Testis (tissue), 5 donors: ENCODE data around the gene MEFV. TPM values are rescaled to one million over a fixed set of nuclear protein-coding genes. Genes with fewer than 3 reads are reported as not detected.

Source experiments
- DNase-seq: peaks from one replicate; pipeline ENCODE4 v3.0.0-alpha.2; 2019
- H3K27ac ChIP-seq, 2 donors: fragments of 200-600 bp; sonication (generic); one replicate each; pipeline ENCODE4 v1.5.1; 2019
- H3K27me3 ChIP-seq: fragments of 200-600 bp; sonication (generic); one replicate; pipeline ENCODE4 v1.5.1; 2019
- H3K36me3 ChIP-seq: fragments of 200-600 bp; sonication (generic); one replicate; pipeline ENCODE4 v1.5.1; 2017; ENCODE audit warnings: low read depth; ENCODE audit errors: missing control alignments
- H3K4me1 ChIP-seq: fragments of 200-600 bp; sonication (generic); one replicate; pipeline ENCODE4 v1.5.1; 2019
- H3K4me3 ChIP-seq, 2 donors: fragments of 200-600 bp; sonication (generic); one replicate each; pipeline ENCODE4 v1.5.1; 2017 to 2019
- H3K9me3 ChIP-seq: fragments of 200-600 bp; sonication (generic); one replicate; pipeline ENCODE4 v1.5.1; 2017
- POLR2A ChIP-seq: fragments of 450-650 bp; IDR thresholded peaks from one replicate; pipeline ENCODE4 v1.6.1; 2017; ENCODE audit warnings: antibody characterized with exemption, mild to moderate bottlenecking, moderate library complexity
- WGBS, 2 donors: methylation state at CpG; one replicate each; pipeline ENCODE4 v1.1.5; 2018; 5-methylcytosine and 5-hydroxymethylcytosine counted together
- intact Hi-C: fragments of 100-400 bp; cut with DNase I; formaldehyde crosslinking; loops from one replicate; pipeline ENCODE4 v1.15.1; 2023; ENCODE audit warnings: low total_unique reads
- long read RNA-seq, 2 donors: transcript quantifications; one replicate each; lab custom pipeline, GENCODE V29; 2026
- polyA plus RNA-seq: library from polyadenylated mRNA; stranded (reverse); fragments of 350-450 nt; fragmentation: Illumina TruSeq; extraction: RNeasy Lipid Tissue Mini Kit (QIAGEN cat#74804); gene quantifications from one replicate; pipeline ENCODE4 v1.2.3, GENCODE V29; 2014; ENCODE audit warnings: low read depth, low replicate concordance; ENCODE audit not compliant: insufficient read depth
- total RNA-seq, 2 donors: library from RNA; depleted of rRNA; stranded (reverse); fragments of >200 nt; gene quantifications; one replicate each; pipeline ENCODE4 v1.2.3, GENCODE V29; 2016
- TF ChIP-seq, protein P1 (sequence below), 3 experiments: fragments of 450-650 bp in 2 of 3; fragments of 200-600 bp in 1 of 3; sonication (generic) in 1 of 3; IDR thresholded peaks; one replicate each; pipeline ENCODE4 v1.5.1; 2016 to 2019; ENCODE audit warnings: antibody characterized with exemption in 3 of 3, mild to moderate bottlenecking in 2 of 3, moderate library complexity in 1 of 3

Gene MEFV, protein sequence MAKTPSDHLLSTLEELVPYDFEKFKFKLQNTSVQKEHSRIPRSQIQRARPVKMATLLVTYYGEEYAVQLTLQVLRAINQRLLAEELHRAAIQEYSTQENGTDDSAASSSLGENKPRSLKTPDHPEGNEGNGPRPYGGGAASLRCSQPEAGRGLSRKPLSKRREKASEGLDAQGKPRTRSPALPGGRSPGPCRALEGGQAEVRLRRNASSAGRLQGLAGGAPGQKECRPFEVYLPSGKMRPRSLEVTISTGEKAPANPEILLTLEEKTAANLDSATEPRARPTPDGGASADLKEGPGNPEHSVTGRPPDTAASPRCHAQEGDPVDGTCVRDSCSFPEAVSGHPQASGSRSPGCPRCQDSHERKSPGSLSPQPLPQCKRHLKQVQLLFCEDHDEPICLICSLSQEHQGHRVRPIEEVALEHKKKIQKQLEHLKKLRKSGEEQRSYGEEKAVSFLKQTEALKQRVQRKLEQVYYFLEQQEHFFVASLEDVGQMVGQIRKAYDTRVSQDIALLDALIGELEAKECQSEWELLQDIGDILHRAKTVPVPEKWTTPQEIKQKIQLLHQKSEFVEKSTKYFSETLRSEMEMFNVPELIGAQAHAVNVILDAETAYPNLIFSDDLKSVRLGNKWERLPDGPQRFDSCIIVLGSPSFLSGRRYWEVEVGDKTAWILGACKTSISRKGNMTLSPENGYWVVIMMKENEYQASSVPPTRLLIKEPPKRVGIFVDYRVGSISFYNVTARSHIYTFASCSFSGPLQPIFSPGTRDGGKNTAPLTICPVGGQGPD
- 1 to 10 TPM; 5.2 to 5.7 TPM for total RNA-seq
- 2.6 TPM for polyA plus RNA-seq
- long read RNA-seq, donor 1: 0 reads
- long read RNA-seq, donor 2: 0 reads

DNA sequence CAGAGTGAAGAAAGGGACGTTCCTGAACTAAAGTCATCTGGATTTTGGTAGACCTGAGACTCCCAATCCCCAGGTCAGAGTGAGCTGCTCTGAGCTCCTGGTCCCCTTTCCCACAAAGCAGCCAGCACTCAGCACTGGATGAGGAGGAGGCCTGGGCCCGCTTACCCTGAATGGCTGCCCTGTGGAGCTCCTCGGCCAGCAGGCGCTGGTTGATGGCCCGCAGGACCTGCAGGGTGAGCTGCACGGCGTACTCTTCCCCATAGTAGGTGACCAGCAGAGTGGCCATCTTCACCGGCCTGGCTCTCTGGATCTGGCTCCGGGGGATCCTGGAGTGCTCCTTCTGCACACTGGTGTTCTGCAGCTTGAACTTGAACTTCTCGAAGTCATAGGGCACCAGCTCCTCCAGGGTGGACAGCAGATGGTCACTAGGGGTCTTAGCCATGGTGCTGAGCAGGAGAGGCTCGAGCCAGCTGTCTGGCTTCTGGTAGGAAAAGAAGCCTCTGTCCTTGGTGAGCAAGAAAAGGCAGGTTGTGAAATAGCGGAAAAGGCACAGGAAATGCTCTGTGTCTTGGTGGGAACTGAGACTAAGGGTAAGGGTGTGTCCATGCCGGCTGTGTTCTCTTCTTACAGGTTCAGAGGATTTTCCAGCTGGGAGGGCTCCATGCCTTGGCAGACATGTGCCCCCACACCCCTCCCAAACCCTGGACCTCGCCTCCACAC is at the start of gene MEFV:
MEFV (minus strand) TSS at position 488 of the 720 bp plus-strand sequence; CDS start at position 442, 46 bp downstream.
- H3K27ac ChIP-seq: no peak within 1 kb of the TSS
- no peaks in the 10 kb centered on the region for H3K36me3 ChIP-seq
- WGBS, 2 donors: 78 to 81% methylated on average over 7 to 14 of the region's 14 CpGs
- TF ChIP-seq POLR2A: no peak
- TF ChIP-seq, protein P1, sequence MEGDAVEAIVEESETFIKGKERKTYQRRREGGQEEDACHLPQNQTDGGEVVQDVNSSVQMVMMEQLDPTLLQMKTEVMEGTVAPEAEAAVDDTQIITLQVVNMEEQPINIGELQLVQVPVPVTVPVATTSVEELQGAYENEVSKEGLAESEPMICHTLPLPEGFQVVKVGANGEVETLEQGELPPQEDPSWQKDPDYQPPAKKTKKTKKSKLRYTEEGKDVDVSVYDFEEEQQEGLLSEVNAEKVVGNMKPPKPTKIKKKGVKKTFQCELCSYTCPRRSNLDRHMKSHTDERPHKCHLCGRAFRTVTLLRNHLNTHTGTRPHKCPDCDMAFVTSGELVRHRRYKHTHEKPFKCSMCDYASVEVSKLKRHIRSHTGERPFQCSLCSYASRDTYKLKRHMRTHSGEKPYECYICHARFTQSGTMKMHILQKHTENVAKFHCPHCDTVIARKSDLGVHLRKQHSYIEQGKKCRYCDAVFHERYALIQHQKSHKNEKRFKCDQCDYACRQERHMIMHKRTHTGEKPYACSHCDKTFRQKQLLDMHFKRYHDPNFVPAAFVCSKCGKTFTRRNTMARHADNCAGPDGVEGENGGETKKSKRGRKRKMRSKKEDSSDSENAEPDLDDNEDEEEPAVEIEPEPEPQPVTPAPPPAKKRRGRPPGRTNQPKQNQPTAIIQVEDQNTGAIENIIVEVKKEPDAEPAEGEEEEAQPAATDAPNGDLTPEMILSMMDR (IDR thresholded peaks at IDR 0.05): no peak
- no peaks in the 10 kb centered on the region for H3K4me1 ChIP-seq
- H3K27me3 ChIP-seq: no peaks in the 10 kb centered on the region
- intact Hi-C loops: no loop called here
- no peaks in the 10 kb centered on the region for H3K9me3 ChIP-seq
- DNase-seq: no peak
- no peak within 1 kb of the TSS for H3K4me3 ChIP-seq

DNA sequence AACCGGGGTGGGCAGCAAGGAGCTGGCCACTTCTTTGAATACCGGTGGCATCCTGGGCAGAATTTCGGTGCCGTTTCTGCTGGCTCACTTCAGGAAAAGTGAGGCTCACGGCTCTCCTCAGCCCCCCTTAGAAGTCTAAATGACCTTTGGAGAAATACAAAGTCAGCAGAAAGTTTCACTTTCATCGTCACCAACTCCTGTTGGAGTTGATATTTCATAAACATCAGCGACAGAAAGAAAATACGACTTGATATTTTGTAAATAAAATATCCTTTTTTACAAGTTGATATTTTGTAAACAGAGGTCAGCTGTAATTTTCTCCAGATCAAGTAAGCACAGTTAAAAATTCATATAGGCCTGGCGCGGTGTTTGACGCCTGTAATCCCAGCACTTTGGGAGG is 49.6 kb upstream of the MEFV start:
- intact Hi-C loops: no loop called here

DNA sequence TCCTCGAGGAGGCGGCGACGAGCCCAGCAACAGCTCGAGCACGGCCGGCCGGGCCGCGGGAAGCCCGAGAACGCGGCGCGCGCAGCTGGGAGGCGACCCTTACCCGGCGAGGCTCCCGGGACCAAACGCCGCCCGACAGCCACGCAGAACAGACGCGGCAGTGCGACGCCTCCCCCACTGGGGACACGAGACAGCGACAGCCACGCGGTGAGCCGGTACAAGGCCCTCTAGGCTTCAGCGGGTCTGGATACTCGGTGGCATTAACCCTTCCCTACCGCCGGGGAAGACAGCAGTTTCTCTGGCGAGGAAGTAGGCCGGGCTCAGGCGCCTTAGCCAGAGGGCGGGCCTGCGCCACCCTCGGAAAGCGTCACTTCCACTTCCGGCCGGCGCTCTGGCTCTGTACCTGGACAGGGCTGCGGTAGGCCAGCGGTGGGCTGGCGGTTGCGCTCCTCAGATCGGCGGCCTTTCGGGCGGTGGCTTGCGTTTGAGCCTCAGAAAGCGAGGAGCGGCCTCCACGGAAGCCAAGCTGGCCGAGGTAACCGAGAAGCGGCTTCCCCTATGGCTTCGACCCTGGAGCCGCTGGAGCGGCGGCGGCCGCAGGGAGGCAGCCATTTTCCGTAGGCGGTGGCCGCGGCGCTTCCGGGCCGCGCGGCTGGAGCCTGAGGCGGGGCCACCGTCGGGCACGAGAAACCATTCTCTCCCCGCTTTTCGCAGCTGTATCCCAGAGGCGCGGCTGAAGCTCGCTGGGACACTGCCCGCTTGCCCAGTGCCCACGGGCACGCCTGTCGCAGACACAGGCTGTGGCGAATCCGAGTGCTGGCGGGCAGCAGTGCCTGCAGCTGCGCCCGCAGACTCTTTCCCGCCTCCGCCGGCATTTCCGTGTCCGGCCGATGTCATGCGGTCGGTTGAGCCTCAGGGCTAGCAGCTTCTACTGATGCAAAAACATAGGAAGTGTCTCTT is 49.0 kb upstream of the MEFV start, which contains the start of the genes TIGD7 and ZNF75A:
TIGD7 (minus strand) TSS at position 322 of the 960 bp plus-strand sequence. CDS start 4,816 bp downstream, outside the sequence.
ZNF75A (plus strand) TSS at position 389 of the 960 bp plus-strand sequence. CDS start 2,932 bp downstream, outside the sequence.
- no peaks in the 10 kb centered on the region for H3K27me3 ChIP-seq
- 0 to 1% methylated on average over 1 to 50 of the region's 103 CpGs for WGBS, 2 donors
- peak within 1 kb of the TSS; percentile 74 to 77 for H3K4me3 ChIP-seq
- no peaks in the 10 kb centered on the region for H3K9me3 ChIP-seq
- H3K36me3 ChIP-seq: no peaks in the 10 kb centered on the region
- intact Hi-C loops: no loop called here
- peaks cover 9% of the 10 kb centered on the region for H3K4me1 ChIP-seq
- TF ChIP-seq POLR2A: peak; percentile 26
- TF ChIP-seq, protein P1 (IDR thresholded peaks at IDR 0.05): peak in 1 of 3 experiments; percentile 6
- H3K27ac ChIP-seq: peak within 1 kb of the TSS; percentile 75 to 85
- peak; percentile 94 for DNase-seq

More for the DNA sequence above, 49.6 kb upstream of the MEFV start:
- WGBS, 2 donors: 41 to 47% methylated on average over 11 of the region's 11 CpGs
- TF ChIP-seq POLR2A: no peak
- TF ChIP-seq, protein P1 (IDR thresholded peaks at IDR 0.05): no peak
- Histone ChIP-seq H3K27me3 (no peaks in the 10 kb centered on the region), H3K27ac (peak overlapping the region; percentile 75 to 85), H3K9me3 (no peaks in the 10 kb centered on the region), H3K36me3 (no peaks in the 10 kb centered on the region), H3K4me1 (peaks cover 9% of the 10 kb centered on the region), H3K4me3 (peak overlapping the region; percentile 74 to 77)
- no peak for DNase-seq

DNA sequence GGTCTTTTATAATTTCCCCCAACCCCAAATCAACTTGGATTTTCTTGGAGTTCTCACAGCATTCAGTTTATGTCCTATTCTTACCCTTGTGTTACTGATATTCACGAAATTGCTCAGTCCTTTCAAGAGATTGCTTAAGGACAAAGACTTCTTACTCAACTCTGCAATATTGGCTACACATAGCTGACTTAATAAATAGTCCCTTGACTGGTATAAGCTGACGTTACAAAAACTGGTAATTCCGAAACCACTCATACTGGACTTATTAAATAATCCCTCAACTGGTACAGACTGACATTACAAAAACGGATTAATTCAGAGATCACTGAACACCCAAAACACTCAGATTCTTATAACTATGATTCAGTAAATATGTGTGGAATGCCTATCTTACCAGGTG is 47.9 kb upstream of the MEFV start:
- H3K4me1 ChIP-seq: peaks cover 9% of the 10 kb centered on the region
- TF ChIP-seq, protein P1 (IDR thresholded peaks at IDR 0.05): no peak
- TF ChIP-seq POLR2A: no peak
- H3K27ac ChIP-seq: no peak overlapping the region
- intact Hi-C loops: no loop called here
- WGBS, 2 donors: 40 to 64% methylated on average over 4 of the region's 4 CpGs
- H3K9me3 ChIP-seq: no peaks in the 10 kb centered on the region
- DNase-seq: no peak
- H3K36me3 ChIP-seq: no peaks in the 10 kb centered on the region
- no peaks in the 10 kb centered on the region for H3K27me3 ChIP-seq
- peak overlapping the region; percentile 74 to 77 for H3K4me3 ChIP-seq
